HG03060 (cell line): Measurements from ENCODE around the gene NEGR1.

Experiments used
- ATAC-seq: cut with Tn5 transposase; IDR thresholded peaks from one replicate; pipeline ENCODE4 v1.9.1; 2021; ENCODE audit warnings: low read depth, moderate number of reproducible peaks; ENCODE audit not compliant: unreplicated experiment

The NEGR1 gene

DNA sequence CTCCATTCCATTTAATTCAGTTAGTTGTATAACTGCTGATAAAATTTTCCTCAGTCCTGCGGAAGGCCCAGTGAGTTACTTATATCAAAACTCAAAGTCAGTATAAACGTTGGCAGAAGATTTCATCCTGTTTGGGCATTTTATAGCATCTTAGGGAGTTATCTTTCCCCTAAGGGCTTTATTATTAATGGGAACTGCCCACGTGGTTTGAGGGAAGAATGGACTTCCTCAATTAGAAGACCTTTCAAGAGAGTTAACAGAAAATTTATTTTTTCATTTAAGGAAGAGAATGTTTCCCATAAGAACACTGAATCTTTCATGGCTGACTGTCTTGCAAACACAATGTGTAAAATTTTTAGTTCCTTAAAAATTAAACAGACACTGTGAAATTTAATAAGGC, 400.1 kb downstream of the NEGR1 start:
- ATAC-seq = no peak

GRCh38 chr1:71881611-71882010, 400.7 kb downstream of the NEGR1 start:
- no peak for ATAC-seq

DNA sequence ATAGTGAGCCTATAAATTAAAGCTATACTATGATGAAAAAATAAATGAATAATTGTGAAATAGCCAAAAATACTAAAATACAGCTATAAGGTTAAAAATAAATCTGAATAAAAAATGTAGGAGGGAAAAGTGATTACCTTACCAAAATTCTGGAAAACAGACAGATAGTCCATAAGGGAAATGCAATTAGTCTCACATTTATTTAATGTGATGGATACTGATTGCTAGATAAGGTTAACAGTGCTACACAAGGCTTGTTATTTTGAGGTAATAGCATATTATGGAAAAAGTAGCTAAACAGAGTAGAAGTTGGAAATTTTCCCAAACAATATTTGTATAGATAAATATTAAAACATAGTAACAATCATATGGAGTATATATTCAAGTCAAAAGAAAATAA, 413.0 kb downstream of the NEGR1 start:
- no peak for ATAC-seq

DNA sequence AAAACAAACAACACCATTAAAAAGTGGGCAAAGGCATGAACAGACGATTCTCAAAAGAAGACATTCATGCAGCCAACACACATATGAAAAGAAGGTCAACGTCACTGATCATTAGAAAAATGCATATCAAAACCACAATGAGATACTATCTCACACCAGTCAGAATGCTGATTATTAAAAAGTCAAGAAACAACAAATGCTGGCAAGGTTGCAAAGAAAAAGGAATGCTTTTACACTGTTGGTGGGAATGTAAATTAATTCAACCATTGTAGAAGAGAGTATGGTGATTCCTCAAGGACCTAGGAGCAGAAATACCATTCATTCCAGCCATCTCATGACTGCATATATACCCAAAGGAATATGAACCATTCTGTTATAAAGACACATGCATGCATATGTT, 419.6 kb downstream of the NEGR1 start:
- ATAC-seq = no peak

DNA sequence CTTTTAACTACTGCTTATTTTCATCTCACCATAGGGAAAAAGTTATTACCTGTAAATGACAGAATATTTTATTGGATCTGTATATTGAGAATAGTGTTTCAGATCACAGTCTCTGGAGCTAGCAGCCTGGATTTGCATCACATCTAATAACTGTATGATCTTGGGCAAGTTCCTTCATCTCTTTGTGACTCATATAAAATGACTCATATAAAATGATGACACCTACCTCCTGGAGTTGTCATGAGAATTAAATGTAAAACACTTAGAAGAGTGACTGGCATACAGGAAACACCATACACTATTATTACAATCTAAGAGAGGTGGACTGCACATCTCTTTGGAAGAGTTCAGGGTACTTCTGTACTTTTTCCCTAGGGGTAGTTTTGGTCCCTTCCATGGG, 421.3 kb downstream of the NEGR1 start:
- no peak for ATAC-seq

- ATAC-seq = no peak
Observed at GRCh38 chr1:71859806-71860205, 422.5 kb downstream of the NEGR1 start.

DNA sequence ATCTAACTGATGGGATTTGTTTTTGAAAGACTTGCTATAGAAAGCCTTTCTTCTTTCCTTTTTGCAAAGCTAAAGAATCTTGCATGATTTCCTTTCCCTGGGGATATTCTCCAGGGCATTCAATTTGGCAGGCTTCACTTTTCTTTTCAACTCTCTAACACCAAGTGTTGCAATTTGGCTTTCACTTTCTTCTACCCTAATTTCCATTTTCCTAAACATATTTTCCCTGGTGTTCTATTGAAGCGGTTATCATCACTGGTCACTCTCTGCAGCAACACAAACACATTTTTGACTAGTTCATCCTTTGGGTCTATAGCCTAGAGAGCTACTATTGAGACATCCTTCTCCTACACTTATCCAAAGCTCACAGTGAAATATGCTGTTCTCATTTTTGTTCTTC, 424.5 kb downstream of the NEGR1 start:
- ATAC-seq = no peak

- ATAC-seq = no peak
Observed at GRCh38 chr1:71853360-71853759, 429.0 kb downstream of the NEGR1 start.

GRCh38 chr1:71850936-71851335, 431.4 kb downstream of the NEGR1 start:
- ATAC-seq = no peak

DNA sequence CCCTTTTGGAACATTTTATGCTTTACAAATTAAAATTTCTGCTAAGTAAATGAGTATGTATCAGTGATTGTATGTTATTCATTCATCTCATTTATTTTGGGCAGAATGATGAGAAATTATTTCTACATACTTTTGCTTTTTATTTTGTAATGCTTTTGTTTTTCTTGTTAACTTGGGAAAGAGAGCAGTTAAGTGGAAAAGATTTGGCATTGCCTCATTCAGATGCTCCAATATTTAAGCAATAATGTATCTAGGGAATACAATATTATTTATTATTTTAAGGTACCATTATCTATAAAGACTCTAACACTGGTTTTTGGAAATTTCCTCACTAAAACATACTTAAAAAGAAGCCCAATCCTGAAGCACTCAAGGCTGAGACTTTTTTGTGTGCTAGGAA, 431.8 kb downstream of the NEGR1 start:
- no peak for ATAC-seq

DNA sequence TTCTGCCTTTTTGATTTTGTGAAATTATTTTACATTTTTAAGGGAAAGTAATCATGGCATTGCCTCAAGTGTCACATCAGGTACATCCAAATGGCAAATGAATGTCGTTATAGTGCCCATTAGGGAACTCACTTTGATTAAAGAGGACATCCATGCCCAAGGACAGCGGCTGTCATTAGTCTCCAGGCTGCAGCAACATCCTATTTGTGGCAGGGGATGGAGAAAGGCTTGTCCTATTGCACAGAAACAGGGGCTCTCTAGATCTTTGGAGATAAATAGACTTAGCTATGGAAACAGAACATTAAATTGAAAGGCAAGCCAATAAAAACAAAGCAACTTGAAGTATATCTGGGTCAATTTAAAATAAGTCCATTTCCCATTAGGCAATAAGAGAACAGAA, 439.3 kb downstream of the NEGR1 start:
- no peak for ATAC-seq

GRCh38 chr1:71839876-71840275, 442.5 kb downstream of the NEGR1 start:
- ATAC-seq = no peak

DNA sequence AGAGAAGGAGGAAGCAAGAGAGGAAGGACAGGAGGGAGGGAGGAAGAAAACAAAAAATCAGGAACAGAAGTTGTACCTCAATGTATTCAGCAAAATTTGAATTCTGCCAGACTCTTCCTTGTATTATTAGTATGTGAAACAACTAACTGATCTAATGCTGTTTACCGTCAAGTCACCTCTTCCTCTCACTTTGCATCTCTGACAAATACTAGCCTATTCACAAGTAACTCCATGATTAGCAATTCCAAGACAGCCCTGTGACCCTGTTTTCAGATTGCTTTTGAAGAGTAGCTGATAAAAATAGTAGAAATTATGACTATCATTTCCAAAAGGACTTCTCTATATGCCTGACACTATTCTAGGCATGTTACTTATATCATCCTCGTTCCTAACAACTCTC, 445.4 kb downstream of the NEGR1 start:
- no peak for ATAC-seq

- ATAC-seq = peak; percentile 78
Observed at GRCh38 chr1:71835442-71835813, 446.9 kb downstream of the NEGR1 start.

GRCh38 chr1:71834601-71835441, 447.5 kb downstream of the NEGR1 start:
- ATAC-seq = no peak

DNA sequence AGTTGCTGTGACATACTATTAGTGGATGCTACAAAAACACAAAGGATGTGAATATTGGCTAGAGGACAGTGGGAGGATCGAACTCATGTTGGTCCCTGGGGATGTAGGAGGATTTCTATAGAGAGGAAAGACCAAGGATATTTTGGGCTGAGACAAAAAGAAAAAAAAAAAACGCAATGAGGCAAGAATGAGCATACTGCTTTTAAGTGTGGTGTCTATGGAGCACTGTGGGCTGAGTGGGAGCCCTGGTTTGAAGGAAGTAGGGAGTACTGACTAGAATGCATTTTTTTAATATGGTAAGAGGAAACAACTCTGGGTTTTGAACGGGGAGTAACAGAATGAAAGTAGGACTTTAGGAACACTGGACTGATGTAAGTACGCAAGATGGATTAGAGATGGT, 450.7 kb downstream of the NEGR1 start:
- no peak for ATAC-seq

GRCh38 chr1:71829346-71829745, 453.0 kb downstream of the NEGR1 start:
- ATAC-seq = no peak

DNA sequence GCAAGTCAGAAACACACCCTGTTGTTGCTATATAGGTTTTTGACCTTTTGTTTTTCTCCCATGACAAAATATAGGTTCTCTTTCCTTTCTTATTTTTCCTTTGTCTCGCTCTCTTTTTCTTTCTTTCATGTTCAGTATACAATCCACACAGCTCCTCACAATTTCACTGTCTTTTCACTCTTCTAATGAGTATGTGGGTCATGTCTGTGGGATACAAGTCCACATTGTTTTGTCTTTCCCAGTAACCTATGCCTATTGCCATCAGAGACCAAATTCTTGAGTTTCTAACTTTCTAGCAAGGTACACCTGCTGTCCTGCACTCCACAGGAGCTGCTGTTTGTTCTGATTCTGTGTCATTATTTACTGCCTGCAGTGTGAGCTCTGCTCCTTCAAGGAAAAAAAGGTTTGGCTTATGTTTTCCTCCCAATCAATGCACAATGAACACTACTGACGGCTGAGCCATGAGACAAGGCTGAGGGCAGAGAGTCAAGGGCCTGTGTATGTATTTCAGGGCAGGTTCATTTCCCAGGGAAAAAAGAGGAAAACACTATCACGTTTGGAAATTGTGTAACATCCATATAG, 453.8 kb downstream of the NEGR1 start:
- no peak for ATAC-seq

- no peak for ATAC-seq
Observed at GRCh38 chr1:71823708-71824305, 458.5 kb downstream of the NEGR1 start.

GRCh38 chr1:71817028-71817427, 465.3 kb downstream of the NEGR1 start:
- no peak for ATAC-seq

DNA sequence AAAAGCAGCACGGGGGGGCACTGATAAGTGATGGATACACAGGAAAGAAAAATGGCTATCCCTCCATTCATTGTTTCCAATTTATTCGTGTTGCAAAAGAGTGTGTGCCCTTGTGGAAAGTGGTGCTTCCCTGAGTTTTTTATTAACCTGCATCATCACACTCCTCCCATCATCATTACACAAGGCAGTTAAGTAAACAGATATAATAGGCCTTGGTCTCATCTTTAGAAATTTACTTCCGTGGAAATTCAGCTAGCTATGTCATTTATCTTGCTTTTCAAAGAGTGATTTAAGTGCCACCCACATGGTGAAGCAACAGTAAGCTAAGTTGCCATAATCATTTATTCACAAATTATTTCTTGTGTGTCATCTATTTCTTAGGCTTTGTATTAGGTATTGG, 473.3 kb downstream of the NEGR1 start:
- ATAC-seq = no peak

DNA sequence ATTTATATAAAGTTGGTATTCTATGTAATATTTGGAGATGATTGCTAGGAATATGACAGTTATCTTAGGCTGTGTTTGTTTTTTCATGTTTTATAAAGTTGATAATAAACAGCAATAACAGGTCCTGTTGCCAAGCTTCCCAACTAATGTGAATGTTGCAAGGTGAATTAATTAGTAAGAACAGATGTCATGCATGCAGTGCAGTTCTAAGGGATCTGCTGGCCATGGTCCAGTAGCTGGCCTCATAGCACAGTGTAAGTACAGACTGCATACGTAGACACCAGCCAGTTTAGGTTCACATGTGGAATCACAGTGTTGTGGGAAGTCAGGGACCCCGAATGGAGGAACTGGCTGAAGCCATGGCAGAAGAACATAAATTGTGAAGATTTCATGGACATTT, 478.2 kb downstream of the NEGR1 start:
- no peak for ATAC-seq
